ENCODE results near the gene ERMP1. TPM values are rescaled to one million over a fixed set of nuclear protein-coding genes. Genes with fewer than 3 reads are reported as not detected.
"Not testable (repeated sequence)": the region's sequence is repeated elsewhere in the genome, so short reads cannot be mapped to it uniquely, and the experiment has no call there.

The ERMP1 gene, protein sequence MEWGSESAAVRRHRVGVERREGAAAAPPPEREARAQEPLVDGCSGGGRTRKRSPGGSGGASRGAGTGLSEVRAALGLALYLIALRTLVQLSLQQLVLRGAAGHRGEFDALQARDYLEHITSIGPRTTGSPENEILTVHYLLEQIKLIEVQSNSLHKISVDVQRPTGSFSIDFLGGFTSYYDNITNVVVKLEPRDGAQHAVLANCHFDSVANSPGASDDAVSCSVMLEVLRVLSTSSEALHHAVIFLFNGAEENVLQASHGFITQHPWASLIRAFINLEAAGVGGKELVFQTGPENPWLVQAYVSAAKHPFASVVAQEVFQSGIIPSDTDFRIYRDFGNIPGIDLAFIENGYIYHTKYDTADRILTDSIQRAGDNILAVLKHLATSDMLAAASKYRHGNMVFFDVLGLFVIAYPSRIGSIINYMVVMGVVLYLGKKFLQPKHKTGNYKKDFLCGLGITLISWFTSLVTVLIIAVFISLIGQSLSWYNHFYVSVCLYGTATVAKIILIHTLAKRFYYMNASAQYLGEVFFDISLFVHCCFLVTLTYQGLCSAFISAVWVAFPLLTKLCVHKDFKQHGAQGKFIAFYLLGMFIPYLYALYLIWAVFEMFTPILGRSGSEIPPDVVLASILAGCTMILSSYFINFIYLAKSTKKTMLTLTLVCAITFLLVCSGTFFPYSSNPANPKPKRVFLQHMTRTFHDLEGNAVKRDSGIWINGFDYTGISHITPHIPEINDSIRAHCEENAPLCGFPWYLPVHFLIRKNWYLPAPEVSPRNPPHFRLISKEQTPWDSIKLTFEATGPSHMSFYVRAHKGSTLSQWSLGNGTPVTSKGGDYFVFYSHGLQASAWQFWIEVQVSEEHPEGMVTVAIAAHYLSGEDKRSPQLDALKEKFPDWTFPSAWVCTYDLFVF
- polyA plus RNA-seq (ENCODE audit: insufficient read length in 3 of 3): 10 to 100 TPM; 56.1 to 62.1 (median 56.8) TPM

DNA sequence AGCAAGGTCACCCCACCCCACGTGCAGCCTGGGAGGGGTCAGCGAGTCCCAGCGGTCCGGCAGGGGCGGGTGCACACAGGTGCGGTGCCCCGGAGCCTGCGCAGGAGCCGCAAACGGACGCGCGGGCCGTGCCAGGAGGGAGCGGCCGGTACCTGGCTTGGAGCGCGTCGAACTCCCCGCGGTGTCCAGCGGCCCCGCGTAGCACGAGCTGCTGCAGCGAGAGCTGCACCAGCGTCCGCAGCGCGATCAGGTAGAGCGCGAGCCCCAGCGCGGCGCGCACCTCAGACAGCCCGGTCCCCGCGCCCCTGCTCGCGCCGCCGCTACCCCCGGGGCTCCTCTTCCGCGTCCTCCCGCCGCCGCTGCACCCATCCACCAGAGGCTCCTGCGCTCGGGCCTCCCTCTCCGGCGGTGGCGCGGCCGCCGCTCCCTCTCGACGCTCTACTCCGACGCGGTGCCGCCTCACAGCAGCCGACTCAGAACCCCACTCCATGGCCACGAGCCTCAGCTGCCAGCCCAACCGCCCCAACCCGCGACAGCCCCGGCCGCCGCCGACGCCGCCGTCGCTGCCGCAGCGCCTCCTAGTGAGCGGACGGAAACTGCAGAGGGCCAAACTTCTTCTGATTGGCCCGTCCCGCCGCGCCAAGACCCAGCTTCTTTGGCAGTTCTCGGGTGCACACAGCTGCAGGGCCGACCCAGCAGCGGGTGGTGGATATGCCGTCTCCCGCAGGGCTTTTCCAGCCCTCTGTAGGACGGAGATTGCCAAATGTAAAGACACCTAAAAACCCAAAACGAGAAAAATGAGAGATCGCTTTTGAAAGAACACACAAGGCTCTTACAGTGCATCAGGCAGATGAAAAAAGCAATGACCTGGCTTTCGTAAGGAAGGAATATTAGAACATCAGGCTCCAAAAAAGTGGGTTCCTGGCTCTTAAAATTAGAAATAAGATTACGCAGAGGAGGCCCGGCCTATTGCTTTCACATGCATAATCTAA is at the start of gene ERMP1:
TSS of gene ERMP1 (minus strand) at position 580 of the 992 bp plus-strand sequence. CDS start at position 490, 90 bp downstream.
- DNase-seq (ENCODE audit: low read depth in 3 of 3, low spot score in 2 of 3): peak in 2 of 3 donors; percentile 64

DNA sequence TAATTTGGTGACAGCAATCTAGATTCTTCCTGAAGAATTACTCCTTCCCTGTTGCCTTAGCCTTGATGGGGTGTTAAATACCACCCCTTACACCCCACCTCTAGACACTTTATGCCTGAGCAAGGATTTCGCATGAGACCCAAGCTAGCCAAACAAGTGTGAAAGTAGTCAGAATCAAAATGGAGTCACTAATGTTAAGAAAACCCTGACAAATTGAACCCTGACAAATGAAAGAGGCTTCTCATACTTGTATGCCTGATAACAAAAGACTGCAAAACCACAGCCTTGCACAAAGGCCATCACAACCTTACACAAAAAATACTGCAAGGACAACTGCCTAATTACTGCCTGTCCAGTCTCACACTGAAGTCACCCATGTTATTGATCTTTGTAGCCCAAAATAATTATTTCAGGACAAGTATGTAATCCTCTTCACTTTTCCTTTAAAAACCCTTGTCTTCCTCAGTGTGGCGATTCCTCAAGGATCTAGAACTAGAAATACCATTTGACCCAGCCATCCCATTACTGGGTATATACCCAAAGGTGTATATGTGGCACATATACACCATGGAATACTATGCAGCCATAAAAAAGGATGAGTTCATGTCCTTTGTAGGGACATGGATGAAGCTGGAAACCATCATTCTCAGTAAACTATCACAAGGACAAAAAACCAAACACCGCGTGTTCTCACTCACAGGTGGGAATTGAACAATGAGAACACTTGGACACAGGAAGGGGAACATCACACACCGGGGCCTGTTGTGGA is 49.5 kb upstream of the ERMP1 start:
- DNase-seq (ENCODE audit: low read depth in 3 of 3, low spot score in 2 of 3): not testable (repeated sequence)

DNA sequence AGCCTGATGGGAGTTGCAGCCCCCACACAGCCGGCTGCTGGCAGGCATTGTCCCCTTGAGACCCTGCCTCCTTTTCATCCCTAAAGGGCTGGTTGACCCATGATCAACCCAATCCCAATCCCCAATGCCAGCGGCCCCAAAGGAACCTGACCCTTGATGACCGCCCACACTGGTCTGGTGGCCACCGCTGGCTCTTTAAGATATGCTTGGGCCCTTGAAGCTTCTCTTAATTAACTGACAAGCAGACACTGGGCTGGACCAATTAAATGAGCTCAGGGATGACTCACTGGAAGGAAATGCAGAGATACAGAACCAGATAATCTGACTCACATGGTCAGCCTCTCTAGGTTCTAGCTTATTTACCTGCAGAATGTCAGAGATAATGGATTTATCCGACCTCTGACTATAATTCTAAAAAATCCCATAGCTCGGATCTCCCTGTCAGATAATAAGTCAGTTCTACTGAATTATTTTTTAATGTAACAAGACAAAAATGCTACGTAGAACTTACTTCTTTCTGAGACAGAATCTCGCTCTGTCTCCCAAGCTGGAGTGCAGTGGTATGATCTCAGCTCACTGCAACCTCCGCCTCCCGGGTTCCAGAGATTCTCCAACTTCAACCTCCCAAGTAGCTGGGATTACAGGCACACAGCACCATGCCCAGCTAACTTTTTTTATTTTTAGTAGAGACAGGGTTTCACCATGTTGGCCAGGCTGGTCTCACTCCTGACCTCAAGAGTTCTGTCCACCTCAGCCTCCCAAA is 46.7 kb upstream of the ERMP1 start:
- no peak for DNase-seq (ENCODE audit: low read depth in 3 of 3, low spot score in 2 of 3)

DNA sequence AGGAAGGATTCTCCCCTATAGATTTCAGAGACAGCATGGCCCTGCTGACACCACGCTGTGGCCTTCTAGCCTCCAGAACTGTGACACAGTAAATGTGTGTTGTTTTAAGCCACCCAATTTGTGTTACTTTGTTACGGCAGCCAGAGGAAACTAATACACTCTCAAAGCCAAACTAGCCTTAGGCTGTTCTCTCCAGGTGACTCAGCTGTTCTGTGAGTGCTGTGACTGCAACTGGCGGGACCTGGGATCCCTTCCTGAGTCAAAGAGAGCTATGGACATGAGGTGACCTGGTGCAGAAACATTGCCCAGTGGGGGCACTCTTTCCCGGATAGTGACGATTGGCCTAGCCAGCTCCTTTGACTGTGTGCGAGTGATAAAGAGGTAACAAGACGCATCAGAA is 43.8 kb upstream of the ERMP1 start:
- no peak for DNase-seq (ENCODE audit: low read depth in 3 of 3, low spot score in 2 of 3)

DNA sequence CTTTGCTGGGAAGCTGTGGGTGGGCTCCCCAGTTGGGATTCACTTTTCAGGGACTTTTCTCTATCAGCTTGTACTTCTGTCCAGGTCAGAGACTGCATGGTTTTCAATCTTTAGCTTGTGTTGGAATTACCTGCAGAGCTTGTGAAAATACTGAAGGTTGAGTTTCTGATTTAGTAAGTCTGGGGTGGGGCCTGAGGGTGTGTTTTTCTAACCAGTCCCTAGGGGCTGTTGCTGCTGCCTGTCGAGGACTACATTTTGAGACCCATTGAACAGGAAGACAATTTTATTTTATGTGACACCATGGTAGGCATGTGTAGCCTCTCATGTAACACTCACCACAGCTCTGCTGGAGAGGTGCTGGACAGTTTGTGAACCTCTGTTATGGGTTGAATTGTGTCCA is 43.1 kb upstream of the ERMP1 start:
- no peak for DNase-seq (ENCODE audit: low read depth in 3 of 3, low spot score in 2 of 3)

DNA sequence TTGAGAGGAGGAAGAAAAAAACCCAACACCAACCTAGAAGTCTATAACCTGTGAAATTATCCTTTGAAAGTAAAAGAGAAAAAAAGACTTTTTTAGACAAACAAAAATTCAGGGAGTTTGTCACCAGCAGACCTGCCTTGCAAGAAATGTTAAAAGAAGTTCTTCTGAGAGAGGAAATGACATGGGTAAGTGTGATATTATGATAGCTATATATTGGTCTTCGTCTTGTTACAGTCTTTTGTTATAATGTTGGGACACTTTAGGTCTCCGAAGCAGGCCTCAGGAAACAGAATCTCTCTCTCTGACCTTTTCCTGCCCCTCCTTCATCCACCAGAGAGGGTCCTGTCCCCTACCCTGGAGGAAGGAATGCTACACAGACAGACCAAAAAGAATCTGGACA is 41.1 kb upstream of the ERMP1 start:
- DNase-seq (ENCODE audit: low read depth in 3 of 3, low spot score in 2 of 3): no peak

DNA sequence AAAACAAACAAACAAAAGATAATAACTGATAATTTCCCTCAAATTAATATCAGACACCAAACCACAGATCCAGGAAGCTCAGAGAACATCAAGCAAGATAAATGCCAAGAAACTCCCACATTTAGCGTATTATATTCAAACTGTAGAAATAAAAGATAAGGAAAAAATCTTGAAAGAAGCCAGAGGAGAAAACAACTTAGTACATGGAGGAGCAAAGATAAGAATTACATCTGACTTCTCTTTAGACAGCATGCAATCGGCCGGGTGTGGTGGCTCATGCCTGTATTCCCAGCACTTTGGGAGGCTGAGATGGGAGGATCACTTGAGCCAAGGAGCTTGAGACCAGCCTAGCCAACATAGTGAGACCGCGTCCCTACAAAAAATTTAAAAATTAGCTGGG is 40.5 kb upstream of the ERMP1 start:
- DNase-seq (ENCODE audit: low read depth in 3 of 3, low spot score in 2 of 3): no peak

DNA sequence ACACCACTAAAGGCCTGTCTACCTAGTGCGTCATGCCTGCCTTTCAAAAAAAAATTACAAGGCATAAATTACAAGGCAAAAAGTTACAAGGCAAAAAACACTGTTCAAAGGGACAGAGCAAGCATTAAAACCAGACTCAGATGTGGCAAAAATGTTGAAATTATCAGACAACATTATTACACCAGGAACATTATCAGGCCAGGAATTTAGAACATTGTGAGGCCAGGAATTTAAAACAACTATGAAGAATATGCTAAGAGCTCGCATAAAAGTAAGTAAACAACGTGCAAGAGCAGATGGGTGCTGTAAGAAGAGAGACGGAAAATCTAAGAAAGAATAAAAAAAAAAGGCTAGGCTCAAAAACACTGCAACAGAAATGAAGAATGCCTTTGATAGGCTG is 39.6 kb upstream of the ERMP1 start:
- DNase-seq (ENCODE audit: low read depth in 3 of 3, low spot score in 2 of 3): no peak

DNA sequence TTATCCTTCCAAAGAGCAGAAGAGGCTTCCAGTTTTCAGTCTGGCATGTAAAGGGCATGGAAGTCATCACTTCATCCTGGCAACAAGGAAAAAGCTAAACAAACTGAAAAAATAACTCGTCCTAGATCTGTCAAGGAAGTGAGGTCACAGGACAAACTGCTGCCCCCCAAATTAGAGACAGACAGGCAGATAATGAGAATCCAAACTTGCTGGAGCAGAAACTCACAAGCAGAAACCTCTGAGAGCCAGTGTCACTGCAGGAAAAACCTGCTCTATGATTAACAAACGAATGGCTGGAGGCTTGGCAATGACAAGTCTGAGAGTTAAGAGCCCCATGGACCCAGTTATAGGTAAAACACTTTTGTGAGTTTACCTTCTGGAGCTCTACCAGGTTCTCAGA is 38.9 kb upstream of the ERMP1 start:
- DNase-seq (ENCODE audit: low read depth in 3 of 3, low spot score in 2 of 3): no peak

DNA sequence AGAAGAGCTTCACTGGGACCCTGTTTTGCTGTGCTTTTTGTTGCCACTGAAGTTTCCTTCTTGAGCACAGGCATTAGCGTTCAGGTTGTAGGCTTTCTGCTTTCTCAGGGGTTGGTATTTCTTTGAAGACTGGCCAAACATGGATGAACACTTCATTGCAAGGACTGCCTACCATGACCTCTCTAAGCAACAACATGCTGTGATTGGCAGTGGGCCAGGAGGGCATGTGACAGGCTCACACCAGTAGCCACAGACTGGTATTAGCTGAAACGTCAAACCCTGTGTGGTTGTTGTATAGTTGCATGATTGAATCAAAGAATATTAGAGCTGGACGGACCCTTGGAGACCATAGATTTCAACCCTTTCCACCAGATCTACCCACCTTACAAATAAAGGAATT is 37.8 kb upstream of the ERMP1 start:
- DNase-seq (ENCODE audit: low read depth in 3 of 3, low spot score in 2 of 3): no peak

DNA sequence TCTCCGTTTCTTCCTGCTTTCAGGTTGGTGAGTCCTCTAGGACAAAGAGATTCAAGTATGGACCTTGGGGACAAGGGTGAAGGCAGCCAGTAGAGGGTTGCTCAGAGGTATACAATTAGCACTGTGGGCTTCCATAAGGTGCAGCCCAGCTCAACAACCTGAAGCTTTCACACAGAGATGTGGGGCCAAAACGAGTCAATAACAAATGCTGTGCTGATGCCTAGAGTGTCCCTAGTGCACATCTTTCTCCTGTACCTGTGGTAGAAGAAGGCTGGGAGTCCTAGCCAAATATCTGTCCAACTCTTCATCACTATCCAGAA is 37.1 kb upstream of the ERMP1 start:
- DNase-seq (ENCODE audit: low read depth in 3 of 3, low spot score in 2 of 3): no peak

DNA sequence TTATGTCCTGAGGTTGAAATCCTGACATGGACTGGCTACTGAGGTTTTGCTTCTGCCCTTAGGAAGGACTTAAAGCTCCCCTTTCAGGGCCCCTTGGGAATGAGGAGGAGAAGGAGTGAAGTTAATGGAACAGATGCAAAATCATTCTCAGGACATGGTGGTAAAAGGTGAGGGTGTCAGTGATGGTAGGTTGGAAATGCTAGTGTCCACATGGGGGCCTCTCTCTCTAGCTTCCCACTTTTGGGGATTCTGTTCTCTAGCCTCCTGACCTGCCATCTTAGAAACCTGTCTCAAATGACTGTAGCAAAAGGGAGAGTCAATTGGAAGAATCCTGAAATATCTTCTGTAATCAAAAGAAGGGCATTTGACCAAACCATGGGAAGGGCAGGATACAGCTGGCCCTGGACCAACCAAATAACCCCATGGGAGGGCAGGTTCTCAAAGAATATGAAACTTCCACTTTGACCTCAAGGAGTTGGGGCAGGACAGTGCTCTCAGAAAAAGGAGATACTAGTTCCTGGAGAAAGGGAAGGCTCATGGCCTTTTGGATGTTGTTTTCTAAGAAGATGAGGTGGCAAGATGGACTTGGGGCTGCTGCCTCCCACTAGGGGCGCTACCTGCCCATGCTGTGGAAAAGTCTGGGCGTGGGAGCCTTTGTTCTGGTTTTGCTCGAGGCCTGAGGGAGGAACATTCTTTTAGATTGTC is 36.5 kb upstream of the ERMP1 start:
- DNase-seq (ENCODE audit: low read depth in 3 of 3, low spot score in 2 of 3): no peak

DNA sequence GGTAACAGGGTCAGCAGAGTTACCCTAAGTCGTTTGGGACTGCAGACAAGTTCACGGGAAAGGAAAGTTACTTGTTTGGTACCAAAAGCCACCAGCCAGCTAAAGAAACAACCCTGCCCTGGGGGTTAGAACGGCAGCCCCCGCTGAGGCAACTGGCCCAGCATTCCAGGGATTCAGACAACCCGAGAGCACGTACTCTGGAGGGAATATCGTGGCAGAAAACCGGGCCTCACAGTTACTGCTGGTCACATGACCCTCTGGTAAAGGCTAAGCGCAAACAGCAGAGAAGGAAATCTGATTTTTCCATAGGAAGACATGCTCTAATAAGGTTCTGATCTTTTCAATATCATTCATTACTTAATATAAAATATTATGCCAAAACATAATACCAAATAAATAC is 35.3 kb upstream of the ERMP1 start:
- no peak for DNase-seq (ENCODE audit: low read depth in 3 of 3, low spot score in 2 of 3)

DNA sequence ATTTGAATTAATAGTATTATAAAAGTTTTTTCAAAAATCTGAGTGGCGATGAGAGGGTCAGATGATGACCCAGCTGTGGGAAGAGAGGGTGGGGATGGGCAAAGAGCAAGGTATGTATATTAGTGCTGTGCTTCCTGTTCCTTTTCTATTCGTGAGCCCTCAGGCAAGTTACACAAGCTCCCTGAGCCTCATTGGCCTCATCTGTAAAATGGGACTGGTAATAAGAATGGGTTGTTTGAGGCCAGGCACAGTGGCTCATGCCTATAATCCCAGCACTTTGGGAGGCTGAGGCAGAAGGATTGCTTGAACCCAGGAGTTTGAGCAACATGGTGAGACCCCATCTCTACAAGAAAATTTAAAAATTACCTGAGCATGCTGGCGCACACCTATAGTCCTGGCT is 33.8 kb upstream of the ERMP1 start:
- no peak for DNase-seq (ENCODE audit: low read depth in 3 of 3, low spot score in 2 of 3)

DNA sequence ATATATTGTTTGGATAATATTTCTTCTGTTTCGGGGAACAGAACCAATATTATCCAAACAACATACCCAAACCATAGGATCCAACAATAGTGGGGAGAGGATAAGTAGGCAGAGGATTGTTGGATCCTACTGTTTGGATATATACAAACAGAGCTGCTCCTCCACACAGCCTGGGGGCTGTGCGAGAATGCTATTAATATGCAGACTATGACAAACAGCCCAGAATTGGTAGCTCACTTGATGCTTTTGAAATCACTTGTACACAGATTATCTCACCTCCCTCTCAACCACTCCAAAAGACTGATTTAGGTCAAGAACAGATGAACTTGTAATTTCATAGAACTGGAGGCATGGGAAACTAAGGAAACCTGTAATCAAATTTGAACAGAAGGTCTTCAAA is 33.4 kb upstream of the ERMP1 start:
- no peak for DNase-seq (ENCODE audit: low read depth in 3 of 3, low spot score in 2 of 3)

DNA sequence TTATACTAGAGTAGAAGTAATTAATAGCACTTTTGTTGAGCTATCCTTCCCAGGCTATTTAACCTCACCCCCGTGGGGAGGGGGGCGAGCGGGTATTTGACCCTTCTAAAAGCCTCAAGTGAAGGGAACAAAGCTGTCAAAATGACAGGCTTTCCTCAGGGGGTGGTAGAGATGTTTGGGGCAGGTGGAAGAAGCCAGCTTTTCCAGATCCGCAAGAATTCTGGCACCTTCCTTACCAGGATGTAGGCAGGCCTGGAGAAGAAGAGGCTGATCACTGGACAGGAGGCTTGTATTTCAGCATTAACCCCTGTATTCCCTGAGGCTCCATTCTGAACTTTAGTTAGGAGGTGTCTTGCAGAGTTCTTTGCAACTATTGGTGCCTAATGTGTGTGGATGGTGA is 31.5 kb upstream of the ERMP1 start:
- no peak for DNase-seq (ENCODE audit: low read depth in 3 of 3, low spot score in 2 of 3)

DNA sequence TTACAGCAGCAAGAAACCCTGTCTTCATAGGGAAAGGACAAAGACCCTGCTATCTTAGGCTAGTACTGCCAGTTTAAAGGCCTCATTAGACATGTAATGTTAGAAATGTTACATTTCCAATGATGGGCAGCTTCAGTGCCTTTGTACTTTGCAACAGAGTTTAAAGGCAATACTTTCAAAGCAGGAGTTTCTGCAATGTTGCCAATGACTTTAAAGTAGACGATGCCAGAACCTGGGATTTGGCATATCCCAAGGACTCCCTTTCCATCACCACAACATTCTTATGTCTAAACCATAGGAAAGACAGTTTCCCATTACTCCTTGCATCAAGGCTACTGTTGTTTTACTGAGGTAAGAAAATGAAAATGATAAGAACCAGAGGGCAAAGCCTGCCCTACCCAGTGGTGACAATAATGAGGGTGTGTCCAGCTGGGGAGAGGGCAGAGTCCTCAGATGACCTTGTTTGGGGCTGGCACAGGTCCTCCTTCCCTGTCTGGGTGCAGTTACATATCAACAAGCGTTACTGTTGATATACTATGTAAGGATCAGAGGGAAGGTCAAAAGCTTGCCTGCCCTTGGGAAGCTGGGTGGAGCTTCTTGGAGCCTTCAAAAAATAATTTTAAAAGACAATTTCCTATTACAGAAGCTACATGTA is 30.3 kb upstream of the ERMP1 start:
- DNase-seq (ENCODE audit: low read depth in 3 of 3, low spot score in 2 of 3): no peak

DNA sequence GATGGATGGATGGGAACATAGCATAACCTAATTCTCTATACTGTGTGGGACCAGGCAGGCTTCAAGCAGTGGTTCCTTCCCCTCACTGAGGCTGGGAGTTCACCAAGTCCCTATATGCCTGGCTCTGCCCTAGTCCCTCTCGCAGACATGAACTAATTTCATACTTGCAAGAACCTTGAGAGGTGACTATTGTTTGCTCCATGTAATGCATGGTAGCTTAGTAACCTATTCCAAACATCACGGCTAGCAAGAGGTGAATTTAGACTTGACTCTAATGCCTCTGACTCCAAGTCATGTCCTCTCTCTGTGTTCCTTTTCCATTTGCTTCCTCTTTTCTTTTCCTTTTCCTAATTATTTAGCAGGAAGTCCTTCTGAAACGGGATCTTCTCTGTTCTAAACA is 25.9 kb upstream of the ERMP1 start:
- DNase-seq (ENCODE audit: low read depth in 3 of 3, low spot score in 2 of 3): no peak
